HEK293T (cell line): ENCODE data around the gene CACNA1C.

Source experiments
- CTCF ChIA-PET: fragments of 350-600 bp; formaldehyde crosslinking; extraction: SDS; loops from one replicate; lab custom pipeline; 2021; ENCODE audit warnings: antibody characterized with exemption, inconsistent platforms; lab: Yijun Ruan, JAX
- POLR2A ChIA-PET: fragments of 350-600 bp; formaldehyde crosslinking; extraction: SDS; loops from one replicate; lab custom pipeline; 2020; ENCODE audit warnings: antibody characterized with exemption, inconsistent platforms; lab: Yijun Ruan, JAX
- DNase-seq: peaks from one replicate; pipeline ENCODE4 v3.0.0; 2012; ENCODE audit warnings: mixed read lengths; ENCODE audit errors: extremely low spot score
- ARNT ChIP-seq: fragments of 450-650 bp; IDR thresholded peaks from 2 replicates; pipeline ENCODE4 v1.6.1; 2017; ENCODE audit warnings: mild to moderate bottlenecking
- BHLHE40 ChIP-seq: fragments of 450-650 bp; IDR thresholded peaks from 2 replicates; pipeline ENCODE4 v1.6.1; 2016; ENCODE audit warnings: mild to moderate bottlenecking, moderate library complexity, borderline replicate concordance
- CTBP1 ChIP-seq: fragments of 450-650 bp; IDR thresholded peaks from 2 replicates; pipeline ENCODE4 v1.6.1; 2016; ENCODE audit warnings: borderline replicate concordance
- ELF4 ChIP-seq: fragments of 450-650 bp; IDR thresholded peaks from 2 replicates; pipeline ENCODE4 v1.6.1; 2017; ENCODE audit warnings: antibody characterized with exemption
- FOXA1 ChIP-seq: fragments of 450-650 bp; IDR thresholded peaks from 2 replicates; pipeline ENCODE4 v1.6.1; 2016; ENCODE audit warnings: mild to moderate bottlenecking
- FOXK2 ChIP-seq: fragments of 450-650 bp; IDR thresholded peaks from 2 replicates; pipeline ENCODE4 v1.6.1; 2016; ENCODE audit warnings: mild to moderate bottlenecking
- FOXM1 ChIP-seq: fragments of 450-650 bp; IDR thresholded peaks from 2 replicates; pipeline ENCODE4 v1.6.1; 2017; ENCODE audit warnings: mild to moderate bottlenecking, borderline replicate concordance
- HDGF ChIP-seq: fragments of 450-650 bp; IDR thresholded peaks from 2 replicates; pipeline ENCODE4 v1.6.1; 2017; ENCODE audit warnings: antibody characterized with exemption, borderline replicate concordance
- L3MBTL2 ChIP-seq: fragments of 450-650 bp; conservative IDR thresholded peaks from 2 replicates; pipeline ENCODE4 v1.6.1; 2016; ENCODE audit warnings: mild to moderate bottlenecking
- LEF1 ChIP-seq: fragments of 450-650 bp; IDR thresholded peaks from 2 replicates; pipeline ENCODE4 v1.6.1; 2017; ENCODE audit warnings: mild to moderate bottlenecking, borderline replicate concordance
- NFRKB ChIP-seq: fragments of 450-650 bp; IDR thresholded peaks from 2 replicates; pipeline ENCODE4 v1.6.1; 2016; ENCODE audit warnings: mild to moderate bottlenecking, moderate library complexity
- PKNOX1 ChIP-seq: fragments of 450-650 bp; IDR thresholded peaks from 2 replicates; pipeline ENCODE4 v1.6.1; 2016
- SP1 ChIP-seq: fragments of 450-650 bp; IDR thresholded peaks from 2 replicates; pipeline ENCODE4 v1.6.1; 2017
- SUZ12 ChIP-seq: fragments of 450-650 bp; IDR thresholded peaks from 2 replicates; pipeline ENCODE4 v1.6.1; 2016; ENCODE audit warnings: mild to moderate bottlenecking
- TARDBP ChIP-seq: fragments of 450-650 bp; IDR thresholded peaks from 2 replicates; pipeline ENCODE4 v1.6.1; 2016
- ZNF384 ChIP-seq: fragments of 450-650 bp; IDR thresholded peaks from 2 replicates; pipeline ENCODE4 v1.6.1; 2016

CACNA1C gene

GRCh38 chr12:2221030-2221621 is 168.3 kb downstream of the CACNA1C start:
- TF ChIP-seq FOXK2 (no peak), L3MBTL2 (no peak), HDGF (no peak), FOXA1 (no peak), SP1 (no peak), ARNT (no peak), CTBP1 (no peak), ELF4 (no peak), SUZ12 (no peak), BHLHE40 (no peak), FOXM1 (no peak), TARDBP (no peak), LEF1 (no peak), ZNF384 (no peak), NFRKB (no peak), PKNOX1 (no peak)
- ChIA-PET POLR2A (no interaction called here), CTCF (no interaction called here)
- DNase-seq, result no peak

- ChIA-PET CTCF (no interaction called here), POLR2A (no interaction called here)
- no peak for DNase-seq
- no peak for TF ChIP-seq ELF4
- TF ChIP-seq L3MBTL2, result no peak
- TF ChIP-seq CTBP1, result no peak
- TF ChIP-seq SP1, result no peak
- no peak for TF ChIP-seq FOXM1
- TF ChIP-seq HDGF, result no peak
These were observed 169.9 kb downstream of the CACNA1C start for GRCh38 chr12:2222691-2223090.

- CTCF ChIA-PET, result no interaction called here
- TF ChIP-seq SUZ12 (no peak), LEF1 (no peak), PKNOX1 (no peak), TARDBP (no peak), CTBP1 (no peak), FOXM1 (no peak), BHLHE40 (no peak), FOXK2 (no peak), ELF4 (no peak), ARNT (no peak), ZNF384 (no peak)
- DNase-seq, result no peak
- POLR2A ChIA-PET, result no interaction called here
These were observed 172.2 kb downstream of the CACNA1C start for GRCh38 chr12:2224961-2225360.

GRCh38 chr12:2225696-2226095 is 172.9 kb downstream of the CACNA1C start:
- DNase-seq, result no peak
- POLR2A ChIA-PET, result no interaction called here
- TF ChIP-seq FOXK2 (no peak), SP1 (no peak), PKNOX1 (no peak), TARDBP (no peak), L3MBTL2 (no peak), FOXM1 (no peak)
- CTCF ChIA-PET, result no interaction called here

- DNase-seq, result no peak
- TF ChIP-seq BHLHE40 (no peak), L3MBTL2 (no peak), ARNT (no peak), PKNOX1 (no peak), SUZ12 (no peak), FOXM1 (no peak), ELF4 (no peak), ZNF384 (no peak)
- POLR2A ChIA-PET, result no interaction called here
- CTCF ChIA-PET, result interaction anchor here (0.6 kb wide), 1 partner anchor 266 kb away, joined by 3 read pairs; no protein-coding TSS in a partner anchor
These were observed 173.9 kb downstream of the CACNA1C start for GRCh38 chr12:2226641-2227040.

- POLR2A ChIA-PET, result no interaction called here
- CTCF ChIA-PET, result no interaction called here
- DNase-seq, result no peak
- TF ChIP-seq LEF1 (no peak), TARDBP (no peak), ARNT (no peak)
These were observed 174.6 kb downstream of the CACNA1C start for GRCh38 chr12:2227360-2227759.

GRCh38 chr12:2228535-2228934 is 175.7 kb downstream of the CACNA1C start:
- DNase-seq, result no peak
- no peak for TF ChIP-seq LEF1
- TF ChIP-seq CTBP1, result no peak
- TF ChIP-seq SUZ12, result no peak
- no peak for TF ChIP-seq NFRKB
- no peak for TF ChIP-seq FOXM1
- TF ChIP-seq TARDBP, result no peak
- TF ChIP-seq BHLHE40, result no peak
- no peak for TF ChIP-seq L3MBTL2
- no peak for TF ChIP-seq PKNOX1
- no peak for TF ChIP-seq HDGF
- POLR2A ChIA-PET, result no interaction called here
- CTCF ChIA-PET, result no interaction called here
